H9 (cell line): ENCODE results near the gene MS4A7. TPM values are rescaled to one million over a fixed set of nuclear protein-coding genes. Genes with fewer than 3 reads are reported as not detected.

Experiments used
- DNase-seq: peaks from one replicate; pipeline ENCODE4 v3.0.0-alpha.2; 2017
- H2AFZ ChIP-seq: one replicate; pipeline ENCODE4 v1.6.1; 2013; ENCODE audit warnings: mild to moderate bottlenecking, low read length, control low read depth, moderate library complexity
- H2AK5ac ChIP-seq: 2 replicates; pipeline ENCODE4 v1.6.1; 2013; ENCODE audit warnings: low read length, control low read depth, mixed read lengths; ENCODE audit not compliant: insufficient read length
- H2BK120ac ChIP-seq: one replicate; pipeline ENCODE4 v1.6.1; 2013; ENCODE audit warnings: low read depth, mild to moderate bottlenecking, low read length, control low read depth, inconsistent platforms; ENCODE audit not compliant: poor library complexity, severe bottlenecking
- H2BK12ac ChIP-seq: 2 replicates; pipeline ENCODE4 v1.6.1; 2013; ENCODE audit warnings: low read length, control low read depth, mixed read lengths, low read depth; ENCODE audit not compliant: insufficient read length
- H2BK15ac ChIP-seq: 2 replicates; pipeline ENCODE4 v1.6.1; 2013; ENCODE audit warnings: low read depth, low read length, control low read depth
- H2BK20ac ChIP-seq: one replicate; pipeline ENCODE4 v1.6.1; 2013; ENCODE audit warnings: low read depth, mild to moderate bottlenecking, low read length, control low read depth, inconsistent platforms; ENCODE audit not compliant: poor library complexity, severe bottlenecking
- H2BK5ac ChIP-seq: 2 replicates; pipeline ENCODE4 v1.6.1; 2013; ENCODE audit warnings: low read length, control low read depth, mixed read lengths; ENCODE audit not compliant: insufficient read length
- H3K14ac ChIP-seq: 2 replicates; pipeline ENCODE4 v1.6.1; 2013; ENCODE audit warnings: low read length, control low read depth; ENCODE audit not compliant: insufficient read depth
- H3K18ac ChIP-seq: 2 replicates; pipeline ENCODE4 v1.6.1; 2013; ENCODE audit warnings: low read depth, mild to moderate bottlenecking, mixed read lengths, low read length, control low read depth; ENCODE audit not compliant: insufficient read length
- H3K23ac ChIP-seq: 2 replicates; pipeline ENCODE4 v1.6.1; 2013; ENCODE audit warnings: low read length, control low read depth, mixed read lengths, low read depth; ENCODE audit not compliant: insufficient read length
- H3K23me2 ChIP-seq: 2 replicates; pipeline ENCODE4 v1.6.1; 2013; ENCODE audit warnings: low read depth, mild to moderate bottlenecking, mixed read lengths, low read length, control low read depth; ENCODE audit not compliant: insufficient read length, poor library complexity, severe bottlenecking
- H3K27ac ChIP-seq: 2 replicates; pipeline ENCODE4 v1.5.1; 2013; ENCODE audit warnings: low read length, control low read depth, mixed read lengths, low read depth; ENCODE audit not compliant: insufficient read length
- H3K27me3 ChIP-seq: 2 replicates; pipeline ENCODE4 v1.6.1; 2013; ENCODE audit warnings: low read length, control low read depth, inconsistent platforms; ENCODE audit not compliant: insufficient read depth
- H3K4ac ChIP-seq: 2 replicates; pipeline ENCODE4 v1.6.1; 2013; ENCODE audit warnings: low read depth, mild to moderate bottlenecking, control low read depth, inconsistent platforms, low read length, moderate library complexity
- H3K4me1 ChIP-seq: 2 replicates; pipeline ENCODE4 v1.6.1; 2013; ENCODE audit warnings: low read length, control low read depth, inconsistent platforms; ENCODE audit not compliant: insufficient read depth
- H3K4me2 ChIP-seq: 2 replicates; pipeline ENCODE4 v1.6.1; 2013; ENCODE audit warnings: low read length, control low read depth, mixed read lengths; ENCODE audit not compliant: insufficient read length, insufficient read depth
- H3K56ac ChIP-seq: 2 replicates; pipeline ENCODE4 v1.6.1; 2013; ENCODE audit warnings: low read depth, mild to moderate bottlenecking, mixed read lengths, low read length, control low read depth; ENCODE audit not compliant: insufficient read length
- H3K79me1 ChIP-seq: 2 replicates; pipeline ENCODE4 v1.6.1; 2013; ENCODE audit warnings: low read depth, mild to moderate bottlenecking, moderate library complexity, low read length, control low read depth, inconsistent platforms; ENCODE audit not compliant: insufficient read depth, poor library complexity, severe bottlenecking
- H3K79me2 ChIP-seq: 2 replicates; pipeline ENCODE4 v1.6.1; 2013; ENCODE audit warnings: low read length, control low read depth, inconsistent platforms; ENCODE audit not compliant: insufficient read depth
- H3K9ac ChIP-seq: 2 replicates; pipeline ENCODE4 v1.6.1; 2013; ENCODE audit warnings: low read length, control low read depth, mixed read lengths; ENCODE audit not compliant: insufficient read length; ENCODE audit errors: extremely low read depth
- H3K9me3 ChIP-seq: one replicate; pipeline ENCODE4 v1.6.1; 2013; ENCODE audit warnings: low read depth, low read length, inconsistent platforms; ENCODE audit not compliant: control insufficient read depth
- H3T11ph ChIP-seq: one replicate; pipeline ENCODE4 v1.6.1; 2013; ENCODE audit warnings: mild to moderate bottlenecking, low read length, control low read depth, inconsistent platforms
- H4K20me1 ChIP-seq: one replicate; pipeline ENCODE4 v1.6.1; 2013; ENCODE audit not compliant: control insufficient read depth, insufficient read length, insufficient read depth
- H4K5ac ChIP-seq: 2 replicates; pipeline ENCODE4 v1.6.1; 2013; ENCODE audit warnings: low read depth, mild to moderate bottlenecking, mixed read lengths, low read length, control low read depth; ENCODE audit not compliant: insufficient read length
- H4K8ac ChIP-seq: replicated peaks from 2 replicates; pipeline ENCODE4 v1.6.1; 2013; ENCODE audit warnings: low read length, control low read depth, mixed read lengths, low read depth; ENCODE audit not compliant: insufficient read length
- H4K91ac ChIP-seq: 2 replicates; pipeline ENCODE4 v1.6.1; 2013; ENCODE audit warnings: low read depth, mild to moderate bottlenecking, moderate library complexity, mixed read lengths, low read length, control low read depth; ENCODE audit not compliant: insufficient read length
- H3K27ac Mint-ChIP-seq, 3 experiments: 2 replicates in 2 of 3; 3 replicates in 1 of 3; pipeline ENCODE4 v1.8.0; 2020 to 2021; ENCODE audit warnings: mixed read lengths in 3 of 3, mild to moderate bottlenecking in 1 of 3, moderate library complexity in 1 of 3
- H3K27me3 Mint-ChIP-seq: 2 replicates; pipeline ENCODE4 v1.8.0; 2021; ENCODE audit warnings: low read depth, mild to moderate bottlenecking, moderate library complexity, mixed read lengths
- H3K36me3 Mint-ChIP-seq, 3 experiments: 2 replicates in 2 of 3; 3 replicates in 1 of 3; pipeline ENCODE4 v1.8.0; 2020 to 2021; ENCODE audit warnings: low read depth in 3 of 3, mixed read lengths in 3 of 3; ENCODE audit not compliant: insufficient read depth in 1 of 3
- H3K4me1 Mint-ChIP-seq, 2 experiments: 2 replicates each; pipeline ENCODE4 v1.8.0; 2020; ENCODE audit warnings: mixed read lengths in 2 of 2
- H3K4me3 Mint-ChIP-seq, 2 experiments: 2 replicates in 1 of 2; 3 replicates in 1 of 2; pipeline ENCODE4 v1.8.0; 2020 to 2021; ENCODE audit warnings: mild to moderate bottlenecking in 2 of 2, mixed read lengths in 2 of 2, moderate library complexity in 1 of 2
- H3K9me3 Mint-ChIP-seq, 2 experiments: 2 replicates in 1 of 2; 3 replicates in 1 of 2; pipeline ENCODE4 v1.8.0; 2020; ENCODE audit warnings: mild to moderate bottlenecking in 2 of 2, mixed read lengths in 2 of 2, moderate library complexity in 1 of 2
- WGBS: extraction: QIAGEN DNeasy Blood & Tissue Kit; methylation state at CpG from one replicate; pipeline ENCODE4 v1.1.7; 2013; ENCODE audit warnings: missing lambda C conversion rate, low lambda C conversion rate, mixed read lengths; ENCODE audit not compliant: insufficient read length; ENCODE audit errors: extremely low coverage; 5-methylcytosine and 5-hydroxymethylcytosine counted together
- total RNA-seq: library from RNA; stranded (reverse); gene quantifications from 2 replicates; pipeline ENCODE4 v1.2.1, GENCODE V29; 2021
- TF ChIP-seq, protein P1 (sequence below): fragments of 200-600 bp; sonication (generic); conservative IDR thresholded peaks from 3 replicates; pipeline ENCODE4 v1.8.0; 2021; ENCODE audit warnings: antibody characterized with exemption, mild to moderate bottlenecking

MS4A7 gene
- total RNA-seq, 1 experiment from 2014 or later: not detected

DNA sequence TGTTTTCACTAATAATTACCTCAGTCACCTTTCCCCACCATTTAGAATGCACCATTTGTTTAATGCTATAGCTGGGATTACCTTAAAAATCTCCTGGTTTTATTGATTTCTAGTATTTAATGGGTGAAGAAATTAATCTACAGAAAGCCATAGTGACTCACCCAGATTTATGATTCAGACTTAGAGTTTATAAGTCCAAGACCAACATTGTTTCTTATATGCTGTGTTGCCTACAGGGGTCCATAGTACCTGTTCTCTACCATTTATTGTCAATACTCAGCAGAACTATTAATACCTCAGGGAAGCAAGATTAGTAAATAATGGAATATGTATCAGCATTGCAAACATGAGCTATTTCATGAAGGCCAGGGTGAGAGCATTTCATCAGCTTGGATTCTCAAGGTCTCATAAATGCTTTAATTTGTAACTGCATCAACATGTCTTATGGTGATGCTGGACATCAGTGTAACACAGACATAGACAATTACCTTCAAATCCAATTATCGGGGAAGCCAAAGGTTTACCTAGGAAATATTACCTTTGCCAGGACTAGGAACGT lies 8.0 kb upstream of the MS4A7 start:
- Histone ChIP-seq H3K79me1 (no peaks in the 10 kb centered on the region), H2AK5ac (no peak overlapping the region), H4K20me1 (no peaks in the 10 kb centered on the region), H4K8ac (no peak overlapping the region), H3K14ac (no peak overlapping the region), H3K79me2 (no peaks in the 10 kb centered on the region), H3K18ac (no peak overlapping the region), H2AFZ (no peak overlapping the region), H2BK15ac (no peak overlapping the region), H2BK20ac (no peak overlapping the region), H3K4ac (no peak overlapping the region), H3T11ph (no peak overlapping the region), H3K9me3 (no peaks in the 10 kb centered on the region), H4K5ac (no peak overlapping the region), H3K23ac (no peak overlapping the region), H3K4me2 (no peak overlapping the region), H3K27me3 (no peaks in the 10 kb centered on the region), H2BK5ac (no peak overlapping the region), H3K27ac (no peak overlapping the region), H2BK120ac (no peak overlapping the region), H3K56ac (no peak overlapping the region), H3K4me1 (no peaks in the 10 kb centered on the region; the same call in 1 of the 2 replicates), H4K91ac (no peak overlapping the region), H3K23me2 (no peaks in the 10 kb centered on the region), H2BK12ac (no peak overlapping the region), H3K9ac (no peak overlapping the region)
- H3K4me1 Mint-ChIP-seq: peaks cover 21 to 41% of the 10 kb centered on the region in 2 experiments
- WGBS: no CpG with 5 or more reads among the region's 2 CpGs
- H3K27me3 Mint-ChIP-seq: no peaks in the 10 kb centered on the region; the same call in 1 of the 2 replicates
- TF ChIP-seq, protein P1, sequence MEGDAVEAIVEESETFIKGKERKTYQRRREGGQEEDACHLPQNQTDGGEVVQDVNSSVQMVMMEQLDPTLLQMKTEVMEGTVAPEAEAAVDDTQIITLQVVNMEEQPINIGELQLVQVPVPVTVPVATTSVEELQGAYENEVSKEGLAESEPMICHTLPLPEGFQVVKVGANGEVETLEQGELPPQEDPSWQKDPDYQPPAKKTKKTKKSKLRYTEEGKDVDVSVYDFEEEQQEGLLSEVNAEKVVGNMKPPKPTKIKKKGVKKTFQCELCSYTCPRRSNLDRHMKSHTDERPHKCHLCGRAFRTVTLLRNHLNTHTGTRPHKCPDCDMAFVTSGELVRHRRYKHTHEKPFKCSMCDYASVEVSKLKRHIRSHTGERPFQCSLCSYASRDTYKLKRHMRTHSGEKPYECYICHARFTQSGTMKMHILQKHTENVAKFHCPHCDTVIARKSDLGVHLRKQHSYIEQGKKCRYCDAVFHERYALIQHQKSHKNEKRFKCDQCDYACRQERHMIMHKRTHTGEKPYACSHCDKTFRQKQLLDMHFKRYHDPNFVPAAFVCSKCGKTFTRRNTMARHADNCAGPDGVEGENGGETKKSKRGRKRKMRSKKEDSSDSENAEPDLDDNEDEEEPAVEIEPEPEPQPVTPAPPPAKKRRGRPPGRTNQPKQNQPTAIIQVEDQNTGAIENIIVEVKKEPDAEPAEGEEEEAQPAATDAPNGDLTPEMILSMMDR: no peak
- H3K9me3 Mint-ChIP-seq: peaks cover 9 to 10% of the 10 kb centered on the region in 2 experiments; a peak in 4 of 5 replicates
- no peak overlapping the region for H3K4me3 Mint-ChIP-seq
- no peak for DNase-seq
- no peak overlapping the region for H3K27ac Mint-ChIP-seq
- peaks cover 2 to 23% (median 12%) of the 10 kb centered on the region in 3 experiments; a peak in 5 of 7 replicates for H3K36me3 Mint-ChIP-seq
